GM18873 (cell line): Measurements from ENCODE around the gene SLC22A14.

Experiments used
- ATAC-seq: cut with Tn5 transposase; IDR thresholded peaks from one replicate; pipeline ENCODE4 v1.9.1; 2021; ENCODE audit warnings: mild to moderate bottlenecking, moderate library complexity, moderate number of reproducible peaks; ENCODE audit not compliant: unreplicated experiment, low FRiP score

SLC22A14 gene

DNA sequence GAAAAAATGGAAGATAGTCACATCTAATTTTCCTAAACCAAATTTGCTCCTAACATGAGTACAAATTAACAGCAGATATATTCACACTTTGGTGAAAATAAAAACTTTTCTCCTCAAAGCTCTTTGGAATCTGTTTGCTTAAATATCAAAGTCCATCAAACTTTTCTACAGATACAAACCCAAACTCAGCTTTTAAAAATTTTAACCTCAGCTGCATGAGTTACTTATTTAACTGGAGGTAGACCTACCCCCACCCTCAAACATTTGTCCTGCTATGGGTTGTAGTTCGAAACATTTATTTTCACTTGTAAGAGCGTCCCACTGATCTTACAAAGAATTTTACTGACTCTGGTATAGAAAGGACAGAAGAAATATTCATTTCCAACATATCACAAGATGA is 55.6 kb downstream of the SLC22A14 start:
- no peak for ATAC-seq

DNA sequence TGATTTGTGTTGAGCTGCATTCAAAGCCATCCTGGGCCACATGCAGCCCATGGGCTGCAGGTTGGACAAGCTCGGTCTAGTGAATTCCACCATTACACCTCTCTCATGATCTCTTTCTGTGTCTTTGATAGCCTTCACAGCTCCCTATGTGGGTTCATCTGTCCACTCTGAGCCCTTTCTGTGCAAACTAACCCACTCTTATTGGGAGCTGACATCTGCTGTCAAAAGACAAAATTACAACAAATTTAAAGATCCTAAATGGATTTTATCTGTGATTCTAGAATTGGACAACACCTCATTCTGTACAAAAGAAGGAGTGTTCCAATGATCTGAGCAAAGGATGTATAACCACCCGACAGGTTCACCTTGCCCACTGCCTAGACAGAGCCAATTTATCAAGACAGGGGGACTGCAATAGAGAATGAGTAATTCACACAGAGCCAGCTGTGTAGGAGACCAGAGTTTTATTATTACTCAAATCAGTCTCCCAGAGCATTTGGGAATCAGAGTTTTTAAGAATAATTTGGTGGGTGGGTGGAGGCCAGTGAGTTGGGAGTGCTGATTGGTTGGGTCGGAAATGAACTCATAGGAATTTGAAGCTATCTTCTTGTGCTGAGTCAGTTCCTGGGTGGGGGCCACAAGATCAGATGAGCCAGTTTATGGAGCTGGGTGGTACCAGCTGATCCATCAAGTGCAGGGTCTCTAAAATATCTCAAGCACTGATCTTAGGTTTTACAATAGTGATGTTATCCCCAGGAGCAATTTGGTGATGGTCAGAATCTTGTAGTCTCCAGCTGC is 61.9 kb downstream of the SLC22A14 start:
- ATAC-seq: no peak

DNA sequence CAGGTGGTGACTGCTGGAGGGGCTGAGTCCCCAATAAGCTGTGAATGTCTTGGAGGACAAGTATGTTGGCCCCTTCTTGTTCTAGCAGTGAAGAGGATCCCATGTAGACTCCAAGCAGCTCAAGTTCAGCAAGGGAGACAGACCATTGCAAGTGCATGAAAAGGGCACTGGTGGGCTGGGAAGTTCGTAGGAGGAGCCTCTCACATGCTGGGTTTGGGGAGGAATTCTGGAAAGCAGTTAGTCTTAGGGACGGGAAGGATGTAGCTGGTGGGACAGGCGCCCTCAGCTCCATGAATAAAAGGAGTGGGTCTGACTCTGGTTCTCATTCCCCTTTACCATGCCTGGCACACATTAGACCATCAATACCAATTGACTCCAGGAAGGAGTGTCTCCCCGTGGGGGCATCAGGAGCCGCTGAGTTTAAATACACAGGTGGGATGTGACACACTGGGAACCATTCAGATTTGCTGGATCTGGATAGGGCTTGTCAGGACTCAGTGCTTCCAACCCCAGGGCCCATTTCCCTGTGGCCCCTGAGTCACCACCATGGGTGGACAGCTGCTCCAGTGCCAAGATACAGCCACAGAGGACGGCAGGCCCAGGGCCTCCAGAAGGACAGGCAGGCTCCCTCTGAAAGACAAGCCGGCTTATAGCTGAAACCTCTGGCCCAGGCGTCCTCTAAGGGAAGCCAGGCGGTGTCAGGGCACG is 63.9 kb downstream of the SLC22A14 start:
- peak; percentile 19 for ATAC-seq

DNA sequence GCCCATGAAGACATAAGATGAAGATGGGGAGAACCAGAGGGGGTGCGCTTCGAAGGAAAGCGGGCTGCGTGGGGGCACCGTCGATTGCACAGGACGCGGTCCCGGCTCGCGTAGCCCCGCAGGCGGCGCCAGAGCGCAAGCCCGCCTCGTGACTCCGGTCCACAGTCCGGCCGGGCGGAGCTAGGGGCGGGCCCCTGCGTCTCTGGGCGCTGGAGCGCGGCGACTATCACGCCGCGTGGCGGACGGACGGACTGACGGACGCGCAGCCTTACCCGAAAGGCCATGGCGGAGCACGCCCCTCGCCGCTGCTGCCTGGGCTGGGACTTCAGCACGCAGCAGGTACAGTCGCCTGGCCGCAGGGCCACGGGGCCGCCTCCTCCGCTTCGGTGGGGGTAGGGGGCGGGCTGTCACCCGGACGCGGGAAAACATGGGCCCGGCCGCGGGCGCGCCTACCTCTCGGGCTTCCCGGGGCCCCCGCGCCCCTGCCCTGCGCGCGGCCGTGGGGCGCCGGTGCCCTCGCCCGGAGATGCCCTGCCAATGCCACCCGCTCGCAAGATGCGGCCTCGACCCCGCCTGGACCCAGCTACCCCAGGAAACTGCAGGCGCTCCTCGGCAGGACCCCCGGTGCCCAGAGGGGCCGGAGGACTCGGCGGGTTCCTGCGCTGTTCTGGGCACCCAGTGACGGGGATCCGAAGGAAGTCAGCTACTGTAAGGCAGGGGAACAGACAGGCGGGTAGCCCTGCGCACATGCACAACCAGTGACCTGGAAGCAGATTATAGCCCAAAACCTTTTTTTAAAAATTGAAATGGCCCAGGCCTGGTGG is 64.7 kb downstream of the SLC22A14 start, which contains the start of gene XYLB:
Gene XYLB, plus strand, starts transcription at position 199 of the 824 bp plus-strand sequence. Its CDS starts 84 bp downstream, at position 283.
- ATAC-seq: peak; percentile 87

DNA sequence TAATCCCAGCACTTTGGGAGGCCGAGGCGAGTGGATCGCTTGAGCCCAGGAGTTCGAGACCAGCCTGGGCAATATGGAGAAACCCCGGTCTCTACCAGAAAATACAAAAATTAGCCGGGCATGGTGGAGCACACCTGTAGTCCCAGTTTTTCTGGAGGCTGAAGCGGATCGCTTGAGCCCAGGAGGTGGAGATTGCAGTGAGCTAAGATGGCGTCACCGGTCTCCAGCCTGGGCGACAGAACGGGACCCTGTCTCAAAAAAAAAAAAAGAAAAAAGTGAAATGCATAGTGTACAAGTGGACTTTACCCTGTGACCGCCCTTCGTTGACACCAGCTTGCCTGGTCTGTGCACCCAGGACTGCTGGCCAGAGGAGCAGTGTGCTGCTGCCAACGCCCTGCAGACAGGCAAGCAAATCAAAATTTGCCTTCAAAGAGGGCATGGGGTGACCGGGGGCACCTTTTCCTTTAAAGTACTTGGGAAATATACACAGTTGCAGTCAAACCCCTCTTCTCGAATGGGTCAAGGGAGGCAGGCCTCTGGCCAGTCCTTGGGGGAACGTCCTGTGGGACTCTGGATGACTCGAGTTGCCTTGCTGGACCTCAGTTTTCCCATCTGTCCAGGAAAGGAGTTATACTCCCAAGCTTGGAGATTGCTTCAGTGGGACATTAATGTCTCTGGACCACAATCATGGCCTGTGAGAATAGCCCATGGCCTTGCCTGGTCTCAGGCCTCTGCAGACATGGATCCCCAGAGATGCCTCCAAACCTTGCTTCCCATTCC is 65.5 kb downstream of the SLC22A14 start:
- no peak for ATAC-seq

DNA sequence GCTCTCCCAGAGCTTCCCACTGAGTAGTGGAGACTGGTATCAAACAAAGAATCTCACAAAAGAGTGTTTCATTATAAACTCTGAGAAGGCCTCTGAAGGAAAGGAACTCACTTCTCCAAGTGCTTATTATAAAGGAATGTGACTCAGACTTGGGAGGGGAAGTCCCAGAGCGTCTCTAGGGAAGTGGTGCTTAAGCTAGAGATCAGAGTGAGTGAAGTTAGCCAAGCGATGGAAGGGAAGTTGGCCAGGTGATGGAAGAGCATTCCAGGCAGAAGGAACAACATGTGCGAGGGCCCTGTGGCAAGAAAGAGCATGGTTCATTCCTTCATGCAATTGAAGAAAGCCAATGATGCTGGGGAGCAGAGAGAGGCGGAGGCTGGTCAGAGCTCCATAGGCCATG is 66.8 kb downstream of the SLC22A14 start:
- no peak for ATAC-seq

DNA sequence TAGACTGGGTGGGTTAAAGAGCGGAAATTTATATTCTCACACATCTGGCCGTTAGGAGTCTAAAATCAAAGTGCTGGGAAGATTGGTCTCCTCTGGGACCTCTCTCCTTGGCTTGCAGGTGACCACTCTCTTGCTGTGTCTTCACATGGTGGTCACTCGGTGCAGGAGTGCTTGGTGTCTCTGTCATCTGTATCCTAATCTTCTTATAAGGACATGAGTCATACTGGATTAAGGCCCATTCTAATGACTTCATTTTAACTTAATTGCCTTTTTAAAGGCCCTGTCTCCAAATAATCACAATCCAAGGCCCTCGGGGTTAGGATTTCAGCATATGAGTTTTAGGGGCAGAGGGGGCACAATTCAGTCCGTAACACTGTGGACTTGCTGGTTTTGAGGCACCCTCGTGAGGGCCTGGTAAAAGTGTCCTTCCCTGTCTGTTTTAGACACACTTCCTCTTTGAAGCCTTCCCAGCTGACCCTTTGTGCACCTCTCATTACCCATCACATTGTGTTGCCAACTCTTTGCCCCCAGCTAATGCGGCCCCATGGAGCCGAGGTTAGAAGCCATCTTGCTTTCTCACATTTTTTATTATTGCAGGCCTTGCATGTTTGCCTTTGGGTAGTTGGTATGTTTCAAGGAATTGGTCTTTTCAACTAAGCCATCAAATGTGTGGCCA is 67.7 kb downstream of the SLC22A14 start:
- no peak for ATAC-seq

DNA sequence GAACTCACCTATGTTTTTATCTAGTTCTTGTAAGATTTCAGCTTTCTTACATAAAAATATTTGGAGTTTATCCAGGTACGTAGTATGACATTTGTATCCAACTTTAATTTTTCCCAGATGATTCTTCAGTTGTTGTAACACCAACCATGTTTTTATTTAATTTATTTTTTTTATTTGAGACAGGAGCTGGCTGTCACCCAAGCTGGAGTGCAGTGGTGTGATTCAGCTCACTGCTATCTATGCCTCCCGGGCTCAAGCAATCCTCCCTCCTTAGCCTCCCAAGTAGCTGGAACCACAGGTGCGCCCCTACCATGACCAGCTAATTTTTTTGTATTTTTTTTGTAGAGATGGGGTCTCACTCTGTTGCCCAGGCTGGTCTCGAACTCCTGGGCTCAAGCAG is 71.1 kb downstream of the SLC22A14 start:
- ATAC-seq: no peak

DNA sequence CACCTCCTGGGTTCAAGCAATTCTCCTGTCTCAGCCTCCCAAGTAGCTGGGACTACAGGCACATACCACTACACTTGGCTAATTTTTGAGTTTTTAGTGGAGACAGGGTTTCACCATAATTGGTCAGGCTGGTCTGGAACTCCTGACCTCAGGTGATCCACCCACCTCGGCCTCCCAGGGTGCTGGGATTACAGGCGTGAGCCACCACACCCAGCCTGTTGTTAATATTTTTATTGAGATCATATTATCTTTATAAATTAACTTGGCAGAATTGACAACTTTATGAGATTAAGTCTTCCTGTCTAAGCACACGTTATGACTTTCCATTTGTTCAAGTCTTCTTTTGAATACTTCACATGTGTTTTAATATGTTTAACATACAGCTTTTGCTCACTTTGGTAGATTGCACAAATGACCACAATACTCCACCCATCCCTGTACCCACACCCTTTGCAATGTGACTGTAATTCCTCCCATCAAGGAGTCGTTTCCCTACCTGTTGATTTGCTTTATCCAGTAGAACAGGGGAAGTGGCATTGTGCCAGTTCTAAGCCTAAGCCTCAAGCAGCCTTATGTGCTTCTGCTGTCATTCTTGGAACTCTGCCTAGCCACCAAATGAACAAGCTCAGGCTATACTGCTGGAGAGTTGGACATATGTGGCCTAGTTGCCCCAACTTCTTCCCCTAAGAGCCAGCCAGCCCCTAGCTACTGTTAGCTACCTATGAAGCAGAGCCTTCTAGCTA is 72.7 kb downstream of the SLC22A14 start:
- ATAC-seq: no peak

DNA sequence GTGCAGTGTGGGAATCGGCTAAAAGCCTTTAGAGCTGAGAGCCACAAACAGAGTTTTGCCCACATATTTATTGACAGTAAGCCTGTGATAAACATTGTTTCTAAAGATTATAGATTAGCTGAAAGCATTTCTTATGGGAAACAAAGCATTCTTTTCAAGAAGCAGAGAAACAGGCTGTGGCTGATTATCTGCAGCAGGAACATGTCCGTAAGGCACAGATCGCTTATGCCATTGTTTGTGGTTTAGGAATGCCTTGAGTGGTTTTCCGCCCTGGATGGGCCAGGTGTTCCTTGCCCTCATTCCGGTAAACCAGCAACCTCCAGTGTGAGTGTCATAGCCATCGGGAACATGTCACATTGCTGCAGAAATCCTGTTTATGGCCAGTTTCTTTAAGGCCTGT is 76.9 kb downstream of the SLC22A14 start:
- no peak for ATAC-seq

DNA sequence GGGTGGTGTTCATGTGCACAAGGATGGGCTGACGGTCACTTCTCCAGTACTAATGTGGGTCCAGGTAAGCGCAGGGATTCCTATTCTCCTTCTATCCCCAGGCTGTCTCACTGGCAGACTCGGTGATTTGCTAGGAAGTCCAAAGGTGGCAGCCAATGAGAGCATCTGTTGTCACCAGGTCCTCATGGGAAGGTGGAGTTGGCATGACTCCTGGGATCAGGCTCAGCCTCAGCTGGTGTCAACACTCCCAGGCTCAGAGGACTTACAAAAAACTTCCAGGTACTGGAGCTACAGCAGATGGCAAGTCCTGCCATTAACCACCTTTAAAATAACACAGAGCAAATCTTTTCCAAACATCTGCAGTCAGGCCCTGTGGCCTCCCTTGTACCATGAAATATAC is 78.3 kb downstream of the SLC22A14 start:
- ATAC-seq: no peak

DNA sequence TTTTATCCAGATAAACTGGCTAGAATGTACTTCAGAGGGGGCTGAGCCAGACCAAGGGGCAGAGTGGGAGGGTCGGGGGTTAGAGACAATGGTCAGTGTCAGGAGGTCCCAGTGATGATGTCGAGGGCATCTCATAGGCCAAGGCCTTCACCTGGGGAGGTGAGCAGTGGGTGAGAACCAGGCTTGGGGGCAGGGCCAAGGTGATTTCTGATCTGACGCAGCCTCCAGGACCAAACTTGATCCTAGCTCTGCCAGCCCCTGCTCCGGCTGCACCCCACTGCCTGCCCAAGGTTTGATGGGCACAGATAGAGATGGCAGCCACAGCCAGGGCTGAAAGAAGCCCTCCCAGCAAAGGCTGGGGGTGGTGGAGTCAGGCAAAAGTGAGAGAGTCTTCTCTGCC is 79.4 kb downstream of the SLC22A14 start:
- no peak for ATAC-seq

DNA sequence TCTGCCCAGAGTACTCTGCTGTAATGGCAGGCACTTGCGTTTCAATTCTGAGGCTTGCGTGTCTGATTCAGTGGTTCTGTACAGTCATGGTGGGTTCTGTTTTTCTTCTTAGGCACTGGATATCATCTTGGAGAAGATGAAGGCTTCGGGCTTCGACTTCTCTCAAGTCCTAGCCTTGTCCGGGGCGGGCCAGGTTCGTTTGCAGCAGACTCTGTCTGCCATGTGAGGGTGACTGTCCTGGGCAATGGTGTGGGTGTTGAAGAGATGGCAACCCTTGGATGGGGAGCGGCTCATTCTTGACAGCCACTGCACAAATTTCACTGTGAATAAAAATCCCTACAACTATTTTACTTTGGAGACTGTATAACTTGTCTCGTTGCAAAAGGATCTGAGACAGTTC is 80.7 kb downstream of the SLC22A14 start:
- ATAC-seq: no peak

DNA sequence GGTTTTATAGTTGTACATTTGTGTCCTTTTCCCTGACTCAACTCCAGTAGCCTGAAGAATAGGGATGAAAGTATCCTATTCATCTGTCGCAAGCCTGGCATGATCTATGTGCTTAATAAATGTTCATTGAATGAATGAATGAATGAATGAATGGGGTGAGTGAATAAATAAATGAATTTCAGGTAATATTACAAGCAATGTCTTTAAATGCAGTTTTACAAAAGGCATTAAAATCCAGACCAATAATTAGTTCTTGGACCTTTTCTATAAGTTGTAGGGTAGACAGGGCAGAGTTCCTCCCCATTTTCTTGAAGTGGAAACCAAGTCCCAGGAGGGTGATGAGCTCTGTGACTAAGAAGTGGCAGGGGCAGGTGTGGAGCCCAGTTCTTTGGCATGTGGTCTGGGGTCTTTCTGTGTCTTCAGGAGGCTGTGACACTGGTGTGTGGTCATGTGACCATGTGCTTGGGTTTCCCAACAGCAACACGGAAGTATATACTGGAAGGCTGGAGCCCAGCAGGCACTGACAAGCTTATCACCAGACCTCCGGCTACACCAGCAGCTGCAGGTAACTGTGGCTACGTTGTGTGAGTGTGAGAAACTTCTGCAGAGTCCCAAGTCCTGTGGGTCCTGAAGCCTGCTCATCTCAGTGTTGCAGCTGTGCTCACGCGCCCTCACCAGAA is 82.8 kb downstream of the SLC22A14 start:
- no peak for ATAC-seq

DNA sequence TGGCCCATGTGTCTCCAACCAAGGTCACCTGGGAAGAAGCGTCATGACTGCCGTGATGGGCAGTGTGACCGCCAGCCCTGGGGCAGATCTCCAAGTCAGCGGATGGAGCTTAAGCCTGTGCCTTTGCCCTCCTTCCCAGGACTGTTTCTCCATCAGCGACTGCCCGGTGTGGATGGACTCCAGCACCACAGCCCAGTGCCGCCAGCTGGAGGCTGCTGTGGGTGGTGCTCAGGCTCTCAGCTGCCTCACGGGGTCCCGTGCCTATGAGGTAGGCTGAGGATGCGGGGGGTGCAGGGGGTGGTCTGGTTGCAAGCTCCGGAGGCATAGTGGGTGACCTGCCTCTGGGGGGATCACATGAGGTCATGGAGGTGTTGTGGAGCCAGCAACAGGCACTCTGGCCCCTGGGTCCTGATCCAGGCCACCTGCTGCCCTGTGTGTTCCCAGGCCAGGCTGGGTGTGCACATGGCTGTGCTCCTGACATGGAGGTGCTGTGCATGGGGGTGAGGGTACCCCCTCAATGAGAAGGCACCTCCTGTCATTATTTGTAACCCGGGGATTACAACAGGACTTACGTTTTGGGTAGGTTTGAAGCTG is 83.5 kb downstream of the SLC22A14 start:
- ATAC-seq: no peak

DNA sequence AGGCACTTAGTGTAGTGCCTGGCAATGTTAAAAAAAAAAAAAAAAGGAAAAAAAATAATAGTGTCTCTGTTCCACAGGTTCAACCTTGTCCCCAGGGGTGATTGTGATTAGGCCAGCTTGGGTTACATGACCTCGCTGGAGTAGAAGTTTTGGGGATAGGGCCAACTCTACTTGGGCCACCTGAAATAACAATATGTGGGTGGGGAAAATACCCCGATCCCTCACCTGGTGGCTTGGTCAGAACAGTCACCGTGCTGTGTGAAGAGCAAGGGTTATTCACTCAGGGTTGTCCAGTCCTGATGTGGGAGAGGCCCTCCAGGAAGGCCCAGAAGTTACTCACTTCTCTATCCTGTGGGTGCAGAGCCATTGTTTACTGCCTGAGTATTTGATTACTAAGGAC is 84.0 kb downstream of the SLC22A14 start:
- ATAC-seq: no peak

DNA sequence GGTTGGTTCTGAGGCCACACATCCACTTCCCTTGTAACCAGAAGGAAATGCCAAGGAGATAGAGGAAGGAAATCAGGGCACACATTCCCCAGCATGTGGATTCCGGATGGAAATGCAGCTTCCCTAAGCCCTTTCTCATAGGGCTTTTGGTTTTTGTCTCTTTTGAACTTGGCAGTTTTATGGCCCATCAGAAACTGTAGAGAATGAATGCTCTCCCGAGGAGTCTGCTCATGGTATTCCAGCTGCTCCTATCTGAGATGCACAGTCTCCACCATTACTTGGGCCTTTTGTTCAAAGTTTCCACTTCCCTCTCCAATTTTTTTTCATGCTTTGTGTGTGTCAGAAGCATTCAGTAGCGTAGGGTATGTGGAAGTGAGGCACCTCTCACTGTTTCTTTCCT is 85.7 kb downstream of the SLC22A14 start:
- ATAC-seq: no peak
